ENCODE measurements around the gene HJV.

GRCh38 chr1:145977486-145978470 is 43.8 kb downstream of the HJV start:
- TF ChIP-seq CTCF (IDR thresholded peaks at IDR 0.05) (peak; percentile 91), POLR2AphosphoS5 (IDR thresholded peaks at IDR 0.05; ENCODE audit: low read depth, low read length) (no peak), SIN3A (IDR thresholded peaks at IDR 0.05; ENCODE audit: borderline replicate concordance, insufficient read depth, low read depth, low read length) (no peak), TCF7L2 (IDR thresholded peaks at IDR 0.05; ENCODE audit: low read depth, low read length) (no peak), REST (IDR thresholded peaks at IDR 0.05; ENCODE audit: insufficient read depth in 1 of 2, low read depth in 2 of 2, low read length in 1 of 2) (no peak)

Measured in Panc1 (cell line).